ENCODE results near the gene ACBD6. TPM values are rescaled to one million over a fixed set of nuclear protein-coding genes. Genes with fewer than 3 reads are reported as not detected.
A peak's percentile ranks its signal among the peaks of the same experiment; 100 is the strongest.

ACBD6 gene
- total and polyA plus RNA-seq, 2 of the 4 experiments (the other 2 are of a cell fraction): 52.5 to 59.1 TPM

GRCh38 chr1:180502361-180503279, at the start of gene ACBD6 (continued):
- TF ChIP-seq RAD21 (IDR thresholded peaks at IDR 0.05; ENCODE audit: low read length) (no peak), NFE2L2 (IDR thresholded peaks at IDR 0.05; ENCODE audit: low read depth, low read length) (no peak), MXI1 (IDR thresholded peaks at IDR 0.05; ENCODE audit: borderline replicate concordance, low read depth, low read length) (peak; percentile 81; the same call in 1 of the 2 replicates), SMC3 (IDR thresholded peaks at IDR 0.05; ENCODE audit: low read depth, low read length) (no peak), RFX5 (IDR thresholded peaks at IDR 0.05; ENCODE audit: low read depth, low read length) (no peak), MAFK (IDR thresholded peaks at IDR 0.05; ENCODE audit: low read depth, low read length) (no peak), CEBPB (IDR thresholded peaks at IDR 0.05; ENCODE audit: low read depth, low read length) (no peak)
